Heart left ventricle (tissue), 16 donors: ENCODE results near the gene FOXP1. TPM values are rescaled to one million over a fixed set of nuclear protein-coding genes. Genes with fewer than 3 reads are reported as not detected.

Experiments used
- ATAC-seq, 4 donors: fragments of 200-7000 bp; cut with Tn5 transposase; one replicate each; pipeline ENCODE4 v1.9.1; 2020 to 2022; ENCODE audit warnings: moderate library complexity in 4 of 4, mild to moderate bottlenecking in 3 of 4, moderate number of reproducible peaks in 1 of 4
- DNase-seq, 5 donors: peaks; one replicate each; pipeline ENCODE4 v3.0.0-alpha.2; 2020
- H3K27ac ChIP-seq, 12 donors: fragments of 200-600 bp; sonication (generic) in 4 of 12; one replicate each; pipeline versions ENCODE4 v1.5.0 to v1.8.0; 2016 to 2022; ENCODE audit warnings: mild to moderate bottlenecking in 2 of 12
- H3K27me3 ChIP-seq, 9 donors: fragments of 200-600 bp; sonication (generic) in 2 of 9; one replicate each; pipeline versions ENCODE4 v1.5.1 to v1.8.0; 2016 to 2022; ENCODE audit warnings: mild to moderate bottlenecking in 3 of 9
- H3K36me3 ChIP-seq, 9 donors: fragments of 200-600 bp; sonication (generic) in 2 of 9; one replicate each; pipeline versions ENCODE4 v1.5.0 to v1.8.0; 2018 to 2022; ENCODE audit warnings: mild to moderate bottlenecking in 2 of 9
- H3K4me1 ChIP-seq, 12 donors: fragments of 200-600 bp; sonication (generic) in 4 of 12; one replicate each; pipeline versions ENCODE4 v1.5.0 to v1.8.0; 2016 to 2022; ENCODE audit warnings: mild to moderate bottlenecking in 3 of 12
- H3K4me3 ChIP-seq, 12 donors: fragments of 200-600 bp; sonication (generic) in 4 of 12; one replicate each; pipeline versions ENCODE4 v1.5.0 to v1.8.0; 2017 to 2022; ENCODE audit warnings: mild to moderate bottlenecking in 9 of 12, moderate library complexity in 4 of 12
- H3K9me3 ChIP-seq, 12 donors: fragments of 200-600 bp; sonication (generic) in 4 of 12; one replicate each; pipeline versions ENCODE4 v1.5.0 to v1.8.0; 2016 to 2022; ENCODE audit warnings: mild to moderate bottlenecking in 1 of 12
- CTCF ChIP-seq, 12 donors: fragments of 200-600 bp; sonication (generic) in 4 of 12; IDR thresholded peaks; one replicate each; pipeline versions ENCODE4 v1.5.0 to v1.8.0; 2018 to 2022; ENCODE audit warnings: antibody characterized with exemption in 12 of 12, mild to moderate bottlenecking in 5 of 12
- POLR2A ChIP-seq, 2 donors: fragments of 450-650 bp; IDR thresholded peaks; one replicate each; pipeline ENCODE4 v1.6.1; 2017; ENCODE audit warnings: antibody characterized with exemption in 2 of 2, mild to moderate bottlenecking in 2 of 2, moderate library complexity in 2 of 2
- WGBS, 4 donors: extraction: QIAGEN DNeasy Blood & Tissue Kit in 2 of 4; methylation state at CpG; one replicate each; pipeline versions ENCODE4 v1.1.5 to v1.1.7; 2013 to 2018; 5-methylcytosine and 5-hydroxymethylcytosine counted together
- intact Hi-C, 10 donors: fragments of 100-400 bp; cut with DNase I; formaldehyde crosslinking; loops; one replicate each; pipeline versions ENCODE4 v1.11.1 to v1.14.2; 2022
- polyA plus RNA-seq, 2 donors: library from polyadenylated mRNA; stranded (reverse); fragments of 200-250 nt; gene quantifications; one replicate each; pipeline ENCODE4 v1.2.3, GENCODE V29; 2013
- total RNA-seq, 9 donors: library from RNA; depleted of rRNA in 2 of 9; stranded (reverse); fragments of >200 nt in 2 of 9; fragmentation: NEBNext Ultra II Directional in 3 of 9; extraction: Animal tissue kit (Norgen Biotek cat#: 25700) in 3 of 9; gene quantifications; one replicate each; pipeline versions ENCODE4 v1.1.0 to v1.2.4, GENCODE V29; 2016 to 2023
- donor health status: ischemic (EF 13 %, LVEDD 7.1; RV severe dilation, severe dysfunction).
- donor health status: healthy with polysubstance abuse.
- donor health status: DM: no; HTN: yes; CAD: no.
- donor health status: DM: no; HTN: no; CAD: no.
- donor health status: ischemic (EF 25% LVEDD 6.9; RV normal size, moderate dysfunction).
- donor health status: ischemic (EF 25% LVEDD 5.7; RV mildly dilated, moderate dysfunction).
- donor health status: healthy.
- donor health status: DM: yes; HTN: yes; CAD: no.
- donor health status: ischemic (EF 35%, LVEDD 5.7; RV mildly dilated, moderate dysfunction).
- donor health status: nonischemic (EF 11% LVEDD 7.7; RV severe dilation, severe dysfunction).
- donor health status: DM: yes; HTN: yes; CAD: no.
- donor health status: PGD.
- donor health status: ischemic (EF 29% LVEDD 5.4; RV normal size, mild dysfunction).
- donor health status: nonischemic (EF 23%, LVEDD 6.1; RV moderate dilation, normal function).

FOXP1 gene
- total and polyA plus RNA-seq, 11 donors, result 14.9 to 67.8 (median 41.1) TPM

GRCh38 chr3:71585887-71586809 lies 2.6 kb upstream of the FOXP1 start:
- WGBS, 4 donors, result 25 to 29% (median 27%) methylated on average over 7 of the region's 7 CpGs
- intact Hi-C loops, result loop anchor here (2.0 to 10.0 kb wide), 20 partner anchors 131 to 1054 kb away; no protein-coding TSS in a partner anchor
- no peak overlapping the region for H3K4me3 ChIP-seq
- peaks cover 0 to 3% (median 0%) of the 10 kb centered on the region in 12 donors for H3K9me3 ChIP-seq
- H3K4me1 ChIP-seq, result peaks cover 0 to 23% (median 11%) of the 10 kb centered on the region in 12 donors
- no peak for TF ChIP-seq POLR2A (IDR thresholded peaks at IDR 0.05)
- peak; percentile 57 to 87 (median 75) for TF ChIP-seq CTCF (IDR thresholded peaks at IDR 0.05)
- DNase-seq, result no peak
- no peak for ATAC-seq
- no peaks in the 10 kb centered on the region for H3K36me3 ChIP-seq
- H3K27ac ChIP-seq, result peak overlapping the region in 9 of 12 donors; percentile 11 to 98 (median 96)
- no peaks in the 10 kb centered on the region for H3K27me3 ChIP-seq

- no peaks in the 10 kb centered on the region for H3K27me3 ChIP-seq
- intact Hi-C loops, result loop anchor here (2.0 to 10.0 kb wide), 18 partner anchors 130 to 1053 kb away; no protein-coding TSS in a partner anchor
- H3K36me3 ChIP-seq, result no peaks in the 10 kb centered on the region
- WGBS, 4 donors, result 41 to 48% (median 47%) methylated on average over 5 of the region's 5 CpGs
- ATAC-seq (no peak), DNase-seq (no peak)
- H3K9me3 ChIP-seq, result peaks cover 0 to under 1% (median 0%) of the 10 kb centered on the region in 12 donors
- TF ChIP-seq POLR2A (IDR thresholded peaks at IDR 0.05) (no peak), CTCF (IDR thresholded peaks at IDR 0.05) (no peak)
- peak overlapping the region in 9 of 12 donors; percentile 65 to 90 (median 82) for H3K4me3 ChIP-seq
- H3K4me1 ChIP-seq, result peaks cover 0 to 33% (median 13%) of the 10 kb centered on the region in 12 donors
- H3K27ac ChIP-seq, result peak overlapping the region; percentile 92 to 99 (median 98)
Measured at GRCh38 chr3:71585131-71585530, 1.6 kb upstream of the FOXP1 start.

GRCh38 chr3:71584394-71585011 lies 975 bp upstream of the FOXP1 start:
- Histone ChIP-seq H3K36me3 (no peaks in the 10 kb centered on the region), H3K27ac (peak overlapping the region; percentile 92 to 99 (median 98)), H3K9me3 (no peaks in the 10 kb centered on the region), H3K27me3 (no peaks in the 10 kb centered on the region), H3K4me1 (peaks cover 0 to 39% (median 15%) of the 10 kb centered on the region in 12 donors), H3K4me3 (peak overlapping the region; percentile 65 to 95 (median 82))
- peak; percentile 3 to 41 (median 24) for ATAC-seq
- no peak for TF ChIP-seq CTCF (IDR thresholded peaks at IDR 0.05)
- peak in 1 of 2 donors; percentile 32 for TF ChIP-seq POLR2A (IDR thresholded peaks at IDR 0.05)
- peak; percentile 34 to 61 (median 43) for DNase-seq
- 1% methylated on average over 18 of the region's 18 CpGs for WGBS, 4 donors
- intact Hi-C loops, result loop anchor here (2.0 to 10.0 kb wide), 29 partner anchors 42 to 1052 kb away; no protein-coding TSS in a partner anchor
